AG10803 (cell line): ENCODE results near the gene FRMPD4.

Experiments
- DNase-seq: peaks from one replicate; pipeline ENCODE4 v3.0.0; 2010; ENCODE audit warnings: low read depth
- H3K4me3 ChIP-seq: 2 replicates; pipeline ENCODE4 v1.5.1; 2011; ENCODE audit warnings: mild to moderate bottlenecking, low read length, control low read depth
- TF ChIP-seq, protein P1 (sequence below): conservative IDR thresholded peaks from 2 replicates; pipeline ENCODE4 v1.5.1; 2011; ENCODE audit warnings: mild to moderate bottlenecking, low read length, control low read depth, inconsistent platforms

The FRMPD4 gene

DNA sequence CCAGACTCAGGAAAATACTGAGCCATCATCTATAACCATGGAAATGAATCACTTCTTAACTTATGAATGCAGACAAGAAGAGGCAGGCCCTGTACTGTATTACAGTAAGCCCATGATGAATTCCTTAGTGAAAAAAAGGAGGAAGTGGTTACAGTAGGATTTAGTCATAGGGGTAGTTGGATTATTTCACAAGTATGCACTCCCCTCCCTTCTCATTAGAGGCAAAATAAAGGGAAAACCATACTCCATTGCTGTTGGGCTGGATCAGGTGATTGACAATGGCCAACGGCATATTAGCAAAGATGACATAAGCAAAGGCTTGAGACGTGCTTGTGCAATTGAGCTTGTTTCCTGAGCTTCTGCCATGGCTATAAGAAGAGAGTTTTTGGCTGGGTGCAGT lies 471.8 kb downstream of the FRMPD4 start:
- peak; percentile 67 for DNase-seq
- H3K4me3 ChIP-seq = no peak overlapping the region
- TF ChIP-seq, protein P1, sequence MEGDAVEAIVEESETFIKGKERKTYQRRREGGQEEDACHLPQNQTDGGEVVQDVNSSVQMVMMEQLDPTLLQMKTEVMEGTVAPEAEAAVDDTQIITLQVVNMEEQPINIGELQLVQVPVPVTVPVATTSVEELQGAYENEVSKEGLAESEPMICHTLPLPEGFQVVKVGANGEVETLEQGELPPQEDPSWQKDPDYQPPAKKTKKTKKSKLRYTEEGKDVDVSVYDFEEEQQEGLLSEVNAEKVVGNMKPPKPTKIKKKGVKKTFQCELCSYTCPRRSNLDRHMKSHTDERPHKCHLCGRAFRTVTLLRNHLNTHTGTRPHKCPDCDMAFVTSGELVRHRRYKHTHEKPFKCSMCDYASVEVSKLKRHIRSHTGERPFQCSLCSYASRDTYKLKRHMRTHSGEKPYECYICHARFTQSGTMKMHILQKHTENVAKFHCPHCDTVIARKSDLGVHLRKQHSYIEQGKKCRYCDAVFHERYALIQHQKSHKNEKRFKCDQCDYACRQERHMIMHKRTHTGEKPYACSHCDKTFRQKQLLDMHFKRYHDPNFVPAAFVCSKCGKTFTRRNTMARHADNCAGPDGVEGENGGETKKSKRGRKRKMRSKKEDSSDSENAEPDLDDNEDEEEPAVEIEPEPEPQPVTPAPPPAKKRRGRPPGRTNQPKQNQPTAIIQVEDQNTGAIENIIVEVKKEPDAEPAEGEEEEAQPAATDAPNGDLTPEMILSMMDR = no peak

GRCh38 chrX:12611471-12611870 lies 473.2 kb downstream of the FRMPD4 start:
- no peak for DNase-seq
- no peak overlapping the region for H3K4me3 ChIP-seq
- TF ChIP-seq, protein P1 = no peak

GRCh38 chrX:12614266-12614665 lies 476.0 kb downstream of the FRMPD4 start:
- no peak for DNase-seq
- TF ChIP-seq, protein P1 = no peak
- H3K4me3 ChIP-seq = no peak overlapping the region

DNA sequence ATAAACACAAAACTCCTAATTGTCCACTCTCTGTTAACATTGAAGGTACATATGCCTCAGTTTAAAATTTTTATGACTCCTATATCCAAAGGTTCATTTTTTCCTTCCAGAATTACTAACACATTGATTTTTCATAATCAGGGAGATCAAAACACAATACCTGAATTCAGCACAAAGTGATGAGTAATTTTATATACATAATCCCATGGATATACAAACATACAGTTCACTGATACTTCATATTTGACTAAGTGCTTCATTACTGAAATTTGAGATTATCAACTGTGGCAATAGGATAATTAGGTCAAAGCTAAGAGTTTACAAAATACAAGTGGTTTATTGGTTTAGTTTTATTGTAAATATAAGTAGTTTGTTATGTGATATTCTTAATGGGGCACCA lies 476.8 kb downstream of the FRMPD4 start:
- H3K4me3 ChIP-seq = no peak overlapping the region
- DNase-seq = no peak
- TF ChIP-seq, protein P1 = no peak

- TF ChIP-seq, protein P1 = no peak
- DNase-seq = no peak
- no peak overlapping the region for H3K4me3 ChIP-seq
Observed at GRCh38 chrX:12617241-12617640, 479.0 kb downstream of the FRMPD4 start.

- H3K4me3 ChIP-seq = no peak overlapping the region
- DNase-seq = no peak
- TF ChIP-seq, protein P1 = no peak
Observed at GRCh38 chrX:12647230-12647629, 509.0 kb downstream of the FRMPD4 start.

- no peak overlapping the region for H3K4me3 ChIP-seq
- no peak for DNase-seq
- TF ChIP-seq, protein P1 = no peak
Observed at GRCh38 chrX:12648995-12649394, 510.7 kb downstream of the FRMPD4 start.
